Activated CD4-positive, alpha-beta T cell treated with anti-CD3 and anti-CD28 coated beads for 4 hours (primary cell): ENCODE results near the gene SMIM11.
"Not testable (repeated sequence)": the region's sequence is repeated elsewhere in the genome, so short reads cannot be mapped to it uniquely, and the experiment has no call there.

Source experiments
- DNase-seq, 2 donors: peaks; one replicate each; pipeline ENCODE4 v3.0.0-alpha.2; 2020

SMIM11 gene

GRCh38 chr21:34428441-34428840 is 53.1 kb downstream of the SMIM11 start:
- not testable (repeated sequence) for DNase-seq

GRCh38 chr21:34429710-34430109 is 54.4 kb downstream of the SMIM11 start:
- not testable (repeated sequence) for DNase-seq
